ENCODE results near the gene TULP4.

GRCh38 chr6:158422629-158423238, 110.5 kb downstream of the TULP4 start:
- no peak for TF ChIP-seq EZH2 (IDR thresholded peaks at IDR 0.05; ENCODE audit: low read length)
- no peak for TF ChIP-seq CTCF (optimal IDR thresholded peaks at IDR 0.05 in 1 of 3, IDR thresholded peaks at IDR 0.05 in 1 of 3, conservative IDR thresholded peaks at IDR 0.05 in 1 of 3; ENCODE audit: extremely low read depth in 1 of 3, insufficient read depth in 2 of 3, low read length in 3 of 3)

Data from keratinocyte (primary cell).